Measurements from ENCODE around the gene CPLX1. TPM values are rescaled to one million over a fixed set of nuclear protein-coding genes. Genes with fewer than 3 reads are reported as not detected.

CPLX1 gene
- polyA plus RNA-seq, 3 donors, result 1.00 to 1.4 (median 1.3) TPM

DNA sequence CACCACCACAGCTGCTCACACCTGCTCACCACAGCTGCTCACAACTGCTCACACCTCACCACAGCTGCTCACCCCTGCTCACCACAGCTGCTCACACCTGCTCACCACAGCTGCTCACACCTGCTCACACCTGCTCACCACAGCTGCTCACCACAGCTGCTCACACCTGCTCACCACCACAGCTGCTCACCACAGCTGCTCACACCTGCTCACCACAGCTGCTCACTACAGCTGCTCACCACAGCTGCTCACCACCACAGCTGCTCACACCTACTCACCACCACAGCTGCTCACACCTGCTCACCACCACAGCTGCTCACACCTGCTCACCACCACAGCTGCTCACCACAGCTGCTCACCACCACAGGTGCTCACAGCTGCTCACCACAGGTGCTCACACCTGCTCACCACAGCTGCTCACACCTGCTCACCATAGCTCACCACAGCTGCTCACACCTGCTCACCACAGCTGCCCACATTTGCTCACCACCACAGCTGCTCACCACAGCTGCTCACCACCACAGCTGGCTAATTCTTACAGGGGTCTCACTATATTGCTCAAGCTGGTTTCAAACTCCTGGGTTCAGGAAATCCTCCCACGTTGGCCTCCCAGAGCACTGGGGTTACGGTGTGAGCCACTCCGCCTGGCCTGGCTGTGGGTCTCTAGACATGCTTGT lies 30.4 kb upstream of the CPLX1 start:
- no peak for DNase-seq (ENCODE audit: low read depth in 3 of 3, low spot score in 2 of 3)

DNA sequence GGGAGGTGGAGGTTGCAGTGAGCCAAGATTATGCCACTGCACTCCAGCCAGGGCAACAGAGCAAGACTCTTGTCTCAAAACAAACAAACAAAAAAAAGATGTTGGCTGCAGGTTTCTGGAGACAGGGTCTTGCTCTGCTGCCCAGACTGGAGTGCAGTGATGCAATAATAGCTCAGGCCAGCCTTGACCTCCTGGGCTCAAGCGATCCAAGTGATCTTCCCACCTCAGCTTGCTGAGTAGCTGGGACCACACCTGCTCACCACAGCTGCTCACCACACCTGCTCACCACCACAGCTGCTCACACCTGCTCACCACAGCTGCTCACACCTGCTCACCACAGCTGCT lies 29.9 kb upstream of the CPLX1 start:
- DNase-seq (ENCODE audit: low read depth in 3 of 3, low spot score in 2 of 3), result no peak

DNA sequence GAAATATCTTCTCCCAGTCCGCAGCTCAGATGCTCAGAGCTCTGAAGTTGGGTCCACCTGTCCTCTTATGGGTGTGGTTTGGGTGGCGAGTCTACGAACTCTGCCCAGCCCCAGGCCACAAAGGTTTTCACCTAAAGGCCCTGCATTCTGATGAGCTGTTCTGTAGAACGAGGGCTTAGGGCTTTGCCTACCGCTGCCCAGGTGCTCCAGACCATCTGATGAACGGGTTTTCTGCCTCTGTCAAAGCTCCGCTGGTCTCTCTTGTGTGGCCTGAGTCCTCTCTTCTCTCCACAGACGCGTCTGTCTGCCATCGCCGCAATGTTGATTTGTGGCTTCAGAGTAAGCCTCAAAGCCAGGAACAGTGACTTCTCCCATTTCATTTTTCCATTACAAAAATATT lies 28.4 kb upstream of the CPLX1 start:
- DNase-seq (ENCODE audit: low read depth in 3 of 3, low spot score in 2 of 3), result no peak

DNA sequence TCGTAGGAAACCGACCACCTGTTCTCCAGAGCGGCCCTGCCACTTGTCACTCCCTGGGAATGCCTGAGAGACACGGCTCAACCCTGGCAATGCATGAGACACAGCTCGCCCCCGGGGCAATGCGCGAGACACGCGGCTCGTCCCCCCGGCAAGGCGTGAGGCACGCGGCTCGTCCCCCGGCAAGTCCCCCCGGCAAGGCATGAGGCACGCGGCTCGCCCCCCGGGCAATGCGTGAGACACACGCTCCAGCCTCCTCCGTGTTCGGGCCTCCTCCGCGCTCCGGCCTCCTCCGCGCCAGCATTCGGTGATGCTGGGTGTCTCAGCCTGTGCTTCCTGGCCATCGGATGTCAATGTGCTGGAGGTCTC lies 27.5 kb upstream of the CPLX1 start:
- DNase-seq (ENCODE audit: low read depth in 3 of 3, low spot score in 2 of 3), result no peak

DNA sequence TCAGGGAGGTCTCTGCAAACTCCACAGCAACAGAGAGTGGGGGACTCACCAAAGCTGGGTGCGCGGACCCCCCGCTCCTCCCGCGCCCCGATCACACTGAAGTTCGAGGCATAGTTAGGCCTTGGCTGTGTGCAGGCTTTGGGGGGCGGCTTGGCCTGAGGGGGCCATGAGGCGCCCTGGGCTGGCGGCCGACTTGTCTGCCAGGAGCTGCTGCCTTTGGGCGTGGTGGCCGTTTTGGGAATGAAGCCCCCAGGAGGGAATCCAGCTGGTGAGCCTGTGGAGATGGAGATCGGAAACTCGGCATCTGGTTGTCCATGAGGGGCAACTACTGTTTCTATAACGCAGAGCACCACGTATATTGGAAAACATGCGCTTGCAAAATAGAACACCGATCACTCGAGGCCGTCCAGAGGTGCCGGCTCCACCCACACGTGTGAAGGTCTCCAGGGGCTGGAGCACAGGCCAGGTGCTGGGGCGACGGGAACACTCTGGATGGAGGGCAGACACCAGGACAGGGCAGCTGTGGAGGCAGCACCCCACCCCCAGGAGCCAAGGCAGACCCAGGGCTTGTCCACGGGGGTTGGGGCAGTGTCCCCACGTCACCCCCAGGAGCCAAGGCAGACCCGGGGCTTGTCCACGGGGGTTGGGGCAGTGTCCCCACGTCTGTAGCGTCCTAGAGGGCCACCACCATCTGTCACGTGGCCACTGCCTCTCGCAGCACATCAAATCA lies 25.9 kb upstream of the CPLX1 start:
- DNase-seq (ENCODE audit: low read depth in 3 of 3, low spot score in 2 of 3), result no peak

DNA sequence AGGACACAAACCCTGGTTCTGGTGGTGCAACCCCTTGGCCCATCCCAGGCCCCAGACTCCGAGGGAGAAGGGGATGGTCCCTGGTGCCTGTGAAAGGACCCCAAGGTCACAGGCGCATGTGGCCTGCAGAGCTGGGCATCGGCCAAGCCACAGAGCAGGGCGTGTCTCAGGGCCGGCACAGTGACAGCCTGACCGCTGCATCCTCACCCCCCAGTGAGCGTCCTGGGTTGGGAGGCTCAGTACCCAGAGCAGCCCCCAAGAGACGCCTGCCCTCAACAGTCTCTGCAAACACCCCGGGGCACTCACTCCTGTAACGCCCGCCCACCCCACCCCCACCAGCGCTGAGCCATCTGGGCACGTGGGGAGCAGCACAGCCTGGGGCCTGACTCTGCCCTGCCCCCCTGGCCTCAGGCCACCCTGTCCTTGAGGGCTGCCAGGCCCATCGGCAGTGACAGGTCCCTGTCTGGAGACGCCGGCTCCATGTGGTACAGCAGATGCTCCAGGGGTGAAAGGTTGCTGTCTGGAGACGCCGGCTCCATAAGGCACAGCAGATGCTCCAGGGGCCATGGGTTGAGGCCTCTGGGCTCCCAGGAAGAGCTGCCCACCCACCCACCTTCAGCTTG lies 24.5 kb upstream of the CPLX1 start:
- DNase-seq (ENCODE audit: low read depth in 3 of 3, low spot score in 2 of 3), result no peak

DNA sequence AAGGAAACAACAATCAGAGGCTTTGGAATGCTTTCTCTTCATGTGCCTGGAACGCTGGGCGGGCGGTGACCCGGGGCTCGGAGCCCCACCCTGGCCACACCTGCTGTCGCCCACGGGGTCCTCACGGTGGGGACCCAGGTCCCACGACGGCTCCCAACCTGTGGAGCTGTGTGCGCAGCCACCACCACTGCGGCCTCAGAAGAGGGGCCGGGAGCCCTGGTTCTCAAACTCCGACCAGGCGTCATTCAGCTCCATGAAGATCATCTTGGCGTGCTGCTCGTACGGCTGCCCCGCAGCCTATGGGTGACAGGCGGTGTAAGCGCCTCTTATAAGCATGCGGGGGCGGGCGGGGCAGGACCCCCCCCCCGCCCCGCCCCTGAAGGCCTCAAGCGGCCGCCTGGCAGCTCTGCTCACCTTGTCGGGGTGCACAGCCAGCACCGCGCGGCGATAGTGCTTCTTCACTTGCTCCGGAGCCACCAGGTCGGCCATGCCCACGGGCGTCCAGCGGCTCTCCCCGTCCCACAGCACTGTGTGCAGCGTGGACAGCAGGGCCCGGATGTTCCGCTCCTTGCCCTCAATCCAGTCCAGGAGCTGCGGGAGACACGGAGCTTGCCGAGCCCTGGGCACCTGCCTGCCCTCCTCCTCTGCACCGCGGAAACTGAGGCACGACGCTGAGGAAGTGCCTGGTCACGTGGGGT lies 23.7 kb upstream of the CPLX1 start:
- DNase-seq (ENCODE audit: low read depth in 3 of 3, low spot score in 2 of 3), result no peak

DNA sequence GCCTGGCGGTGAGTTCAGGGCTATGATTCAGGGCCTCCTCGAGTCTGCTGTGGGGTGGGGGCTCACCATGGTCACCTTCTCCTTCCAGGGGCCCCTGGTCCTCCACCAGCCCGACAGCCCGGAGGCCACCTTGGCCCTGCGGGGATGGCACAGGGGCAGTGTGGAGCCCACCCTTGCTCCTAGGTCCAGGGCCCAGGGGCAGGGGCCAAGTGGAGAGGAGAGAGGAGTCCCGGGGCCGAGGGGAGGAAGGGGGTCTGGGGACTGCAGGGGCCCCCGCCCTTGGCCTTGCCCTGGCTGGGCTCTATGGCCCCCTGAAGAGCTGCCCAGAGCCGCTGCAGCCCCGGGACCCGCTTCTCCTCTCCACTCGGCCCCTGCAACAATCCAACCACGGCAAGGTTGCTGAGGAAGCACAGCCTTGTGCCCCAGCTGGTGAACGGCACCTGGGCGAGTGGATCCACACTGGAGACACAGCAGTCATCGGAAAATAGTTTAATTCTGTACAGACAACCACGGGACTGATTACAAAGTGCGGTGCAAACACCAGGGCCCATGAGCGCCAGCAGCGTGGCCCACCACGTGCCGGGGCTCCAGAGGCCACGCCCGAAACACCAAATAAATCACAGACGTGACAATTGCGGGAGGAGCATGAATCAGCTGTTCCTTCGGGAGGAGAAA lies 23.0 kb upstream of the CPLX1 start:
- no peak for DNase-seq (ENCODE audit: low read depth in 3 of 3, low spot score in 2 of 3)

DNA sequence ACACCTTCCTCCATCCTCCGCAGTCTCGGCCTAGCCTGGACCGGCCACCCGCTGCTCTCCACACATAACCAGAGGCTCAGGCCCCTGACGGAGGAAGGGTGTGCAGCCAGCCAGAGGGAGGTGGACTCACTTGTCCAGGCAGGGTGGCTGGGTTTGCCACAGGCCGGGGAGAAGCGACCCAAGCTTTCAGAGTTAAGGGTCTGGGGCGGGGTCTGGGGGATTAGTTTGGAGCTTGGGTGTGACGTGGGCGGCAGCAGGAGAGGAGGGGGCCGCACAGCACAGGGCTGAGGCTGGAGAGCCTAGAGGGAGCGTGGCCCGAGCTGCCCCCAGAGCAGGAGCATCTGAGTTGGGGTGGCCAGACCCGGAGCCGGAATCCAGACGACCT lies 22.4 kb upstream of the CPLX1 start:
- DNase-seq (ENCODE audit: low read depth in 3 of 3, low spot score in 2 of 3), result no peak

DNA sequence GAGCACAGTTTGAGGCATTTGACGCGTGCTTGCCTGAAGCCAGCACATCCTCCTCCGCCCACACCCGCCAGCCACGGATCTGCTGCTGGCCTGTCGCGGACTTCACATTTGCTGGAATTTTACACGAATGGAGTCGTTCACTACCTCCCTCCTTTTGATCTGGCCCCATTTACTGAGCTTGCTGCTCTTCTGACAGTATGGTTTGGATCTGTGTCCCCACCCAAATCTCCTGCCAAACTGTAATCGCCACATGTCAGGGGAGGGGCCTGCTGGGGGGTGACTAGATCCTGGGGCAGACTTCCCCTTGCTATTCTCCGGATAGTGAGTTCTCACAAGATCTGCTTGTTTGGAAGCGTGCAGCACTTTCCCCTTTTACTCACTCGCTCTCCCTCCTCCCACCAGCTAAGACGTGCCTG lies 19.9 kb upstream of the CPLX1 start:
- no peak for DNase-seq (ENCODE audit: low read depth in 3 of 3, low spot score in 2 of 3)

DNA sequence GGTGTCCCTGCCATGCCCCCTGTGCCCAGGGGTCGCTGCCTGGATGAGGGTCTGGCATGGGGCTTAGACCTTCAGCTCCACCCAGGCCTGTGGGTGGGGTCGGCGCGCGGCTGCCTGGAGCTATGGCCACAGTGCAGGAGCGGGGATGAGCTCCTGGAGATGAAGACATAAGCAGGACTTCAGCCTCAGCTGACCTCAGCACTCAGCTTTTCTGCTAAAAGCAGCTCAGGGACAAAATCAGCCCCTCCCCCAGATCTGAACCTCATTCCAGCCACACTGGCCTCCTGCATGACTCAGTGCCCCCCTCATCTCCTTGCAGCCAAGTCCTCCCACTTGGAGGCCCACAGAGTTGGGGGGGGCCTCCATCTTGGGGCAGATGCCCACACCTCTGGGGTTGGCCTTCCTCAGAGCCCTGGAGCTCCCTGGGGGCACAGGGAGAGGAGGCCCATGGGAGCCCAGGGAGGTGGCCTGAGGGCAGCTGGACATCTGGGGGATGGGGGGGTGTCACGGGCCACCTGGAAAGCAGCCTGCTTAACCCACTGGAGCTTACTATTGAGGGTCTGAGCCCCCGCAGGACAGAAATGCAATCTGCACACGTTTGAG lies 19.4 kb upstream of the CPLX1 start:
- no peak for DNase-seq (ENCODE audit: low read depth in 3 of 3, low spot score in 2 of 3)

DNA sequence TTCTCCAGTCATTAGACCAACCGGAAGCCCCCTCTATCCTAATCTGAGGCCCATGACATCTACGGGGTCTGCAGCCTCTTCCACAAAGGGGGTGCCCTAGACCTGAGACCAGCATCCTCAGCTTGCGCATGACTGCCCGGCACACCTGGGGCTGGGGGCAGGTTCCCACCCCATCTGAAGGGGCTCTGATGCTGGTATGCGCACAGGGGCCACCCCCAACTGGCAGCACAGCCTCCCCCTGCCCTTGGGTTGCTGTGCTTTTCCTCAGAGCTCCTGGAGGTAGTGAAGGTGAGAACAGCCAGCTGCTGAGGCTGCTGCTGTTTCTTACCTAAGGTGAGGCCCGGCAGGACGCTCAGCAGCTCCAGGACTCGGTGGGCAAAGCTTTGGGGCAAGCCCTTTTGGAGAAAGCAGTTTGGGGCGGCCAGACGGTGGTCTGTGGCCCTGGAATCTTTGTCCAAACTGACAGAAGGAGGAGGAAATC lies 18.9 kb upstream of the CPLX1 start:
- no peak for DNase-seq (ENCODE audit: low read depth in 3 of 3, low spot score in 2 of 3)

DNA sequence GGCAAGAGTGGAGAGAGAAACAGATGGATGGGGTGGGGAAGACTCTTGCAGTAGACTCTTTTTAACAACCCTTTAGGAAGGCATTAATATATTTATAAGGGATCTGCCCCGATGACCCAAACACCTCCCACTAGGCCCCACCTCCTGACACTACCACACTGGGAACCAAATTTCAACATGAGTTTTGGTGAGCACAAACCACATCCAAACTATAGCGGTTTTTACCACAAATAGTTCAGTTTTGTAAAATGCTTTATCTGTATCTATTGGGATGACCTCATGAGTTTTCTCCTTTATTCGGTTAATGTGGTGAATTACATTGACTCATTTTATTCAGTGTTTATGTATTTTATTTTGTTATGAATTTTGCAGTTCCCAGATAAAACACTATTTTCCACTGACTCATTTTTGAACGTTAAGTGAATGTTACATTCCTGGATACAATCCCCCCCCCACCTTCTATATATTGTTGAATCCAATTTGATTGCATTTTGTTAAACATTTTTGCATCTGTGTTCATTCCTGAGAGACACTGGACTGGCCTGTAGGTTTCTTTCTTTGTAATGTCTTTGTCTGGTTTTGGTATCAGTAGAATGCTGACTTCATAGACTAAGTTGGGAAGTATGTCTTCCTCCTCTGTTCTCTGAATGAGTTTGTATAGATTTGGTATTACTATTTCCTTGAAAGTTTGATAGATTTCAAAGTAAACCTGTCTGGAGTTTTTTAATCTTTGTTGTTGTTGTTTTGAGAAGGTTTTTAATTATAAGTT lies 13.9 kb upstream of the CPLX1 start:
- DNase-seq (ENCODE audit: low read depth in 3 of 3, low spot score in 2 of 3), result no peak

DNA sequence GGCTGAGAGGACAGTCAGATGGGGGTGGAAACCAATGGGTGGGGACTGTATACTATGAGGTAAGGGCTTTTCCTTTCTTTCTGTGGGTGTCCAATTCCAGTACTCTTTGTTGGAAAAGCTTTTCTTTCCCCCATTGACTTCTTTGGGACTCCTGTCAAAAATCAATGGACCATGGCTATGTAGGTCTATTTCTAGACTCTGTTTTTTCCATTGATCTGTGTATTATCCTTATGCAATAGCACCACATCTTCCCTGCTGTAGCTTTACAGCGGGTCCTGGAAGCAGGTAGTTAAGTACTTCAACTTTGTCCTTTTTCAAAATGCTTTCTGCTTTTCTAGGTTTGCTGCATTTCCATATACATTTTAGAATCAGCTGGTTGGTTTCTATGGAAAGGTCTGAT lies 11.8 kb upstream of the CPLX1 start:
- no peak for DNase-seq (ENCODE audit: low read depth in 3 of 3, low spot score in 2 of 3)

DNA sequence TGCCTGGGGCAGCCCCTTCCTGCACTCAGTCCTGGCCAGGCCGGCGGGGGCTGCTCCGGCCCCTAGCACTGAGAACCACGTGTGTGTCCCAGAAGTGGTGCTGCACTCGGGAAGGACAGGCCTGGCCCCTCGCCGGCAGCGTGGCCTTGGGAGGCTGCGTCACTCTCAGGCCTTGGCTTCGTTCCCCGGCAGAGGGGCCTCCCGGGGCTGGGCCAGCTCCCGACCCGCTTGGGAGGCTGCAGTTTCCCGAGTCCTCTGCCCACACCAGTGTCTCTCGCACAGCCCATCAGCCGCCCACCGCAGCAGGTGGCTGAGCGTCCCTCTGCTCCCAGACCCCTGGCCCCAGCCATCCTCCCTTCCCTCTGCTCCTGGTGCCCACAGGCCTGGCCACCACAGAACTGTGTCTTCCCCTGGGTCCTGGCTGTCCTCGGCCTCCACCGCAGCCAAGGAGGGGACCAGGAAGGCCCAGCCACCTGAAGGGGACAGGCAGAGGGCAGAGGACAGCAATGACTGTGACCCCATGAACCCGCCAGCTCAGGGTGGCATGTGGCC lies 10.9 kb upstream of the CPLX1 start:
- DNase-seq (ENCODE audit: low read depth in 3 of 3, low spot score in 2 of 3), result no peak

DNA sequence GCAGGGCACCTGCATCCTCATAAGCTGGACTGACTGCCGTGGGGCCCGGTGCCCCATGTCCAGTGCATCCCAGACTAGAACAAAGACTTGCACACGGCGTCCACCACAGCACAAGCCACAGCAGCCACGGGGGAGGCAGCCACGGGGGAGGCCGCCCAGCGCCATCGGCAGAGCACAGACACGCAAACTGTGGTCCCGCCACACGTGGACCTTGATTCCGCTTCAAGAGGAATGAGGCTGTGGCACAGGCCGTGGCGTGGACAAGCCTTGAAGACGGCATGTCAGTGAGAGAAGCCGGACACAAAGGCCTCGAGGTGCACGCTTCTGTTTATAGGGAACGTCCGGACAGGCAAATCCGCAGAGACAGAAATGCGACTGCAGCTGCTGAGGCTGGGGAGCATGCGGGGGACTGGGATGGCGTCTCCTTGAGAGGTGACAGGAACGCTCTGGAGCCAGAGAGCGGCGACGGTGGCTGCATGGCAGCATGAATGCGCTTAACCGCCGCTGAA lies 10.1 kb upstream of the CPLX1 start:
- DNase-seq (ENCODE audit: low read depth in 3 of 3, low spot score in 2 of 3), result no peak

DNA sequence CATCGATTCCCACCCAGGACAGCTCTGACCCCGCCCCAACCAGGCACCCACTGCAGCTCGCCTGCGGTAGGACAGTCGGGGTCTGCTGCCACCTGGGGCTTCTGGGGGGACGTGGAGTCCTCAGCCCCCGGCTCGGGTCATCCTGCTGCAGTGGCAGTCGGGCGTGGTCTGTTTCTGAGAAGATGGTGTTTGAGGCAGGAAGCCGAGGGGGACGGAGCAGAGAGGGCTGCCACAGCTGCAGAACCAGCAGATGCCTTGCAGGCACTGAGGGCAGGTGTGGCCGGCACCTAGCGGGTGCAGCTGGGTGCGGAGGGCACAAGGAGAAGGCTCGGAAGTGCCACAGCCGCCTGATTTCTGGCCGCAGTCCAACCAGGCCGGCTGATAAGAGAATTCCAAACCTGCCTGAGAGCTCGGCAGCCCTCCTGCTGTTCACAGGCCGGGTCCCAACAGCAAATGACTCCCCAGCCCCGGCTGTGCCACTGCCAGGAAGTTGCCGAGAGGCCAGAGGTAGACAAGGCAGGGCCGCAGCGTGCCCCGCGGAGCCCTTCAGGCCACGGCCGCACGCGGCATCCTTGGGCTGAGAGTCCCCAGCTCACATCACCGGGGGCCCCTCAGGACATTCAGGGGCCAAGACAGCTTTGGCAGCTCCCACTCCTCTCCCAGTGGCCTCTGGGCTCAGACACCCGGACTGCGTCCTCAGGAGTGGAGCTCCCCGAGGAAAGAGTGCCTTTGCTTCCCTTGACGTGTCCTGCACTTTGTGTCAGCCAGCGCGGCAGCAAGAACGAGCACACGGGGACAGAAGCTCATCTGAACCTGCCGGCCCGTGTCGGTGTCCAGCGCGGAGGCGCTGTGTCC lies 9.4 kb upstream of the CPLX1 start:
- DNase-seq (ENCODE audit: low read depth in 3 of 3, low spot score in 2 of 3), result no peak

DNA sequence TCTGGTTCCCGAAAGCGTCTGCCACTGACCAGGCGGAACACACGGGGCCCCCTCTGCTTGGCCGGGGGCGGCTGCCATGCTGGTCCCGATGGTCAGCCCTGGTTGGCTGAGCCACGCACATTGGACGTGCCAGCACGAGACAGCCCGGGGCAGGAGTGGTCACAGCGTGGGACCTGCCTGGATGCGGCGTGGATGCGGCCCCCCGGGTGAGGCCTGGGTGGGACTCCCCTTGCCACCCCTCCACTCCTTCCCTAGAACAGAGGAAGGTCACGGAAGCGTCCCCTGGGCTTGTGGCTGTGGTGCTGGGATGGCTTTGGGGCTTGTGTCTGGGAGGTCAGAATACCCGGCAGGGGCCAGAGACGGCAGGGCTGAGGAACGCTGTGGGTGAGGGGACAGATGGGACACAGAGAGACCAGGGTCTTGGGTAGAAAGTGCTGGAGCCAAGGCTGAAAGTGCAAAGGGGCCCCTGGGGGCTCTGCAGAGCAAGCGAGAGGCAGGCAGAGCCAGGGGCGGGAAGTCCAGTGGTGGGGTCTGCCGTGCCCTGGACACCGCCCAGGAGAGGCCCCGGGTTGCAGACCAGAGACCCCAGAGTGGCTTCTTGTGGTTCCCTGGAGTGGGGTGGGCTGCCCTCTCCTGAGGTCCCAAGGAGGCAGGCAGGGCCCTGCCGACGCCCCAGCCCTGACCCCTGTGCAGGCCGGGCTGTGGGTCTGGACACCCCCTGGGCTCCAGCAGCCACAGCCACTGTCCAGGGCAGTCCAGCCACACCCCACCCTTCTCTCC lies 8.6 kb upstream of the CPLX1 start:
- no peak for DNase-seq (ENCODE audit: low read depth in 3 of 3, low spot score in 2 of 3)

All from right renal cortex interstitium (tissue), 3 donors.